ENCODE results near the gene PON2. TPM values are rescaled to one million over a fixed set of nuclear protein-coding genes. Genes with fewer than 3 reads are reported as not detected.

Gene PON2
- total and polyA plus RNA-seq, 2 of the 8 experiments (the other 6 are each of a cell fraction or from before 2014, with no cell fraction given) = 20.6 to 31.0 TPM

GRCh38 chr7:95481271-95482165, 46.7 kb upstream of the PON2 start:
- Histone ChIP-seq H2BK5ac (ENCODE audit: low read depth, low read length) (no peak overlapping the region), H3K23ac (ENCODE audit: insufficient read length) (no peak overlapping the region), H3K14ac (ENCODE audit: insufficient read length) (no peak overlapping the region), H3K9me3 (ENCODE audit: insufficient read depth in 2 of 2, low read depth in 1 of 2, low read length in 1 of 2) (no peaks in the 10 kb centered on the region), H3K27ac (ENCODE audit: low read depth, low read length) (no peak overlapping the region), H3K4ac (replicated peaks; ENCODE audit: insufficient read length, low read depth, low read length) (no peak overlapping the region), H2BK20ac (ENCODE audit: low read length) (no peak overlapping the region), H3K36me3 (ENCODE audit: control insufficient read depth in 2 of 4, insufficient read depth in 4 of 4, low read length in 3 of 4) (no peaks in the 10 kb centered on the region), H2AFZ (ENCODE audit: low read length) (no peak overlapping the region), H4K8ac (ENCODE audit: extremely low read depth, insufficient read depth, low read length) (no peak overlapping the region), H2BK12ac (ENCODE audit: low read depth, low read length) (no peak overlapping the region), H3K56ac (replicated peaks; ENCODE audit: insufficient read length, low read depth, low read length) (no peak overlapping the region), H2BK120ac (replicated peaks; ENCODE audit: low read depth, low read length) (no peak overlapping the region), H3K27me3 (replicated peaks in 1 of 4; ENCODE audit: control insufficient read depth in 3 of 4, extremely low read depth in 1 of 4, insufficient read depth in 3 of 4, low read length in 3 of 4) (no peaks in the 10 kb centered on the region), H3K18ac (ENCODE audit: extremely low read depth, low read length) (no peak overlapping the region), H2BK15ac (ENCODE audit: low read length) (no peak overlapping the region), H3K23me2 (ENCODE audit: low read depth, low read length) (no peaks in the 10 kb centered on the region; the same call in 1 of the 2 replicates), H3K4me3 (ENCODE audit: extremely low read depth in 1 of 4, insufficient read depth in 2 of 4, low read depth in 3 of 4, low read length in 4 of 4) (no peak overlapping the region), H3K9ac (replicated peaks in 1 of 4; ENCODE audit: extremely low read depth in 1 of 4, low read depth in 3 of 4, low read length in 3 of 4) (no peak overlapping the region), H3K79me1 (ENCODE audit: low read depth, low read length) (no peaks in the 10 kb centered on the region), H4K5ac (ENCODE audit: insufficient read length, low read depth, low read length) (no peak overlapping the region), H2AK5ac (ENCODE audit: low read depth, low read length) (no peak overlapping the region), H4K20me1 (replicated peaks in 1 of 2; ENCODE audit: control insufficient read depth in 1 of 2, insufficient read depth in 2 of 2, low read length in 2 of 2) (no peaks in the 10 kb centered on the region), H3K79me2 (ENCODE audit: control insufficient read depth in 1 of 2, insufficient read depth in 2 of 2, low read length in 2 of 2) (no peaks in the 10 kb centered on the region), H3K4me2 (ENCODE audit: insufficient read depth in 1 of 2, low read depth in 2 of 2, low read length in 2 of 2) (no peak overlapping the region), H3K4me1 (replicated peaks in 1 of 4; ENCODE audit: control insufficient read depth in 3 of 4, insufficient read depth in 4 of 4, low read length in 3 of 4) (no peaks in the 10 kb centered on the region), H4K91ac (replicated peaks; ENCODE audit: insufficient read length, low read length) (no peak overlapping the region)
- ChIA-PET CTCF (ENCODE audit: partially characterized antibody) (interaction anchor here (0.6 to 4.3 kb wide), 7 partner anchors 30 to 1070 kb away, joined by 3 to 25 read pairs (median 3); no protein-coding TSS in a partner anchor), POLR2A (ENCODE audit: partially characterized antibody) (no interaction called here)
- no peak for DNase-seq (ENCODE audit: low read depth in 1 of 2, low spot score in 2 of 2)
- FAIRE-seq = no peak
- WGBS, 2 experiments (ENCODE audit: extremely low coverage in 1 of 2, insufficient coverage in 1 of 2, insufficient read length in 1 of 2, insufficient replicate concordance in 2 of 2, low coverage in 1 of 2, low lambda C conversion rate in 2 of 2, missing lambda C conversion rate in 1 of 2) = 89% methylated on average over 3 of the region's 3 CpGs; no CpG with 5 or more reads in 1 of the 2 experiments
- TF ChIP-seq YY1 (IDR thresholded peaks at IDR 0.05; ENCODE audit: low read depth, low read length) (no peak), NANOG (IDR thresholded peaks at IDR 0.05; ENCODE audit: insufficient read depth, low read depth, low read length, poor library complexity, severe bottlenecking) (no peak), CHD2 (IDR thresholded peaks at IDR 0.05; ENCODE audit: low read length) (no peak), E2F6 (IDR thresholded peaks at IDR 0.05) (no peak), RBBP5 (IDR thresholded peaks at IDR 0.05; ENCODE audit: borderline replicate concordance, low read depth, low read length) (no peak), TBP (IDR thresholded peaks at IDR 0.05; ENCODE audit: low read depth, low read length) (no peak), MAFK (IDR thresholded peaks at IDR 0.05; ENCODE audit: low read depth, low read length) (no peak), RNF2 (IDR thresholded peaks at IDR 0.05; ENCODE audit: borderline replicate concordance, low read depth, low read length, missing control alignments, poor library complexity, severe bottlenecking) (no peak), CHD1 (IDR thresholded peaks at IDR 0.05; ENCODE audit: low read depth, low read length) (no peak), CEBPB (IDR thresholded peaks at IDR 0.05; ENCODE audit: low read depth, low read length) (no peak), MAX (IDR thresholded peaks at IDR 0.05) (no peak), SP1 (IDR thresholded peaks at IDR 0.05; ENCODE audit: low read depth, low read length) (no peak)
